ENCODE measurements around the gene MYL7. TPM values are rescaled to one million over a fixed set of nuclear protein-coding genes. Genes with fewer than 3 reads are reported as not detected.

MYL7 gene
- total and polyA plus RNA-seq, 2 experiments from 2014 or later: 4.8 TPM; not detected in 1

DNA sequence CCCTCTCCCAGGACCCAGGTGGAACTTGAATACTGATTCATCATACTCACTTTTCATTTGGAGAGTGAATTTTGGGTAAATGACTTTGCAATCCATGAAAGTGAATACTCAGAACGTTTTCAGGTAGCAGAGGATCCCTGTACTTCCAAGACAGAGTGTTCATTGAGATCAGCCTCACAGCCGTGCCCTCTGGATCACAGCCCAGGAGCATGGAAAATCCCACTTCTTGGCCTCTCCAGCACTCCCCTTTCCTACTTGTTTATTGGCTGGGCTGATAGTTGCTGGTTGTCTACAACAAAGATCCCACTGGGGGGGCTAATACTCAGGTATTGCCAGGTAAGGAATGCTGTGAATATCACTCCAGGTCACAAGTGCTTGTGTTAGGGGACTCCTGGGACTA, 42.3 kb upstream of the MYL7 start:
- Histone ChIP-seq H3K27me3 (ENCODE audit: insufficient read depth) (no peaks in the 10 kb centered on the region), H3K36me3 (ENCODE audit: insufficient read depth) (no peaks in the 10 kb centered on the region), H3K27ac (ENCODE audit: low read depth) (no peak overlapping the region), H4K20me1 (replicated peaks; ENCODE audit: insufficient read depth) (no peaks in the 10 kb centered on the region), H3K4me3 (no peak overlapping the region), H3F3A (replicated peaks; ENCODE audit: low read depth) (no peaks in the 10 kb centered on the region), H3K9me2 (ENCODE audit: insufficient read depth) (0 out of 2 replicates have a peak, but pooled peaks cover 12% of the 10 kb centered on the region), H3K4me1 (ENCODE audit: insufficient read depth) (no peaks in the 10 kb centered on the region), H2AFZ (no peak overlapping the region), H3K4me2 (no peak overlapping the region), H3K79me2 (replicated peaks; ENCODE audit: insufficient read depth) (no peaks in the 10 kb centered on the region)
- ATAC-seq (no peak), DNase-seq (ENCODE audit: low spot score) (no peak)
- TF ChIP-seq POLR2AphosphoS5 (IDR thresholded peaks at IDR 0.05; ENCODE audit: low read depth) (no peak), EZH2 (IDR thresholded peaks at IDR 0.05; ENCODE audit: low read depth, unreplicated experiment) (no peak), CTCF (conservative IDR thresholded peaks at IDR 0.05; ENCODE audit: low read depth in 2 of 2) (no peak), EZH2phosphoT487 (IDR thresholded peaks at IDR 0.05; ENCODE audit: unreplicated experiment) (no peak)
- TF ChIP-seq, protein P1, sequence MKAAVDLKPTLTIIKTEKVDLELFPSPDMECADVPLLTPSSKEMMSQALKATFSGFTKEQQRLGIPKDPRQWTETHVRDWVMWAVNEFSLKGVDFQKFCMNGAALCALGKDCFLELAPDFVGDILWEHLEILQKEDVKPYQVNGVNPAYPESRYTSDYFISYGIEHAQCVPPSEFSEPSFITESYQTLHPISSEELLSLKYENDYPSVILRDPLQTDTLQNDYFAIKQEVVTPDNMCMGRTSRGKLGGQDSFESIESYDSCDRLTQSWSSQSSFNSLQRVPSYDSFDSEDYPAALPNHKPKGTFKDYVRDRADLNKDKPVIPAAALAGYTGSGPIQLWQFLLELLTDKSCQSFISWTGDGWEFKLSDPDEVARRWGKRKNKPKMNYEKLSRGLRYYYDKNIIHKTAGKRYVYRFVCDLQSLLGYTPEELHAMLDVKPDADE (IDR thresholded peaks at IDR 0.05): no peak
- Mint-ChIP-seq H3K4me3 (no peak overlapping the region), H3K27me3 (ENCODE audit: insufficient read depth, low read depth, poor library complexity) (peaks cover 10% of the 10 kb centered on the region), H3K4me1 (peaks cover 15% of the 10 kb centered on the region; the same call in 2 of the 3 replicates), H3K9me3 (peaks cover 13% of the 10 kb centered on the region), H3K27ac (no peak overlapping the region), H3K36me3 (ENCODE audit: low read depth) (no peaks in the 10 kb centered on the region; the same call in 2 of the 3 replicates)

DNA sequence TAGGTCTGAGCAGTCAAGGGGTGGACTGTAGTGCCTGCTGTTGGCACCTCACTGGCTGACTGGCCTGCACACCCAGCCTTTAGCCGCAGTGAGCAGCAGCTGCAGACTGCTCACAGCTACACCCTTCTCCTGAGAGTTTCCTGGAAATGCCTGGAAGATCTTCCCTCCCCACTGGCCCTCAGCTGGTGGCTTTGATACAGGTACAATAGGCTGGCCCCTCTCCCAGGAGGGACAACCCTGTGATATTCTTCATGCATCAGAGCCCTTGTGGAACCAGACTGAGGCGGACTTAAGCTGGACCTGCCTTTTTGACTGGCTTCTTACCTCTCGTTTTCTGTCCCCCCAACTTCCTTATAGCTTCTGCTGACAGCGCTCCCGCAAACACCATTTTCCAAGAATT, 41.7 kb upstream of the MYL7 start:
- Histone ChIP-seq H4K20me1 (replicated peaks; ENCODE audit: insufficient read depth) (no peaks in the 10 kb centered on the region), H3K4me3 (no peak overlapping the region), H2AFZ (no peak overlapping the region), H3K4me1 (ENCODE audit: insufficient read depth) (no peaks in the 10 kb centered on the region), H3K4me2 (no peak overlapping the region), H3K36me3 (ENCODE audit: insufficient read depth) (no peaks in the 10 kb centered on the region), H3F3A (replicated peaks; ENCODE audit: low read depth) (no peaks in the 10 kb centered on the region), H3K9me2 (ENCODE audit: insufficient read depth) (0 out of 2 replicates have a peak, but pooled peaks cover 12% of the 10 kb centered on the region), H3K27me3 (ENCODE audit: insufficient read depth) (no peaks in the 10 kb centered on the region), H3K79me2 (replicated peaks; ENCODE audit: insufficient read depth) (no peaks in the 10 kb centered on the region), H3K27ac (ENCODE audit: low read depth) (no peak overlapping the region)
- Mint-ChIP-seq H3K36me3 (ENCODE audit: low read depth) (no peaks in the 10 kb centered on the region; the same call in 2 of the 3 replicates), H3K9me3 (peaks cover 13% of the 10 kb centered on the region), H3K27ac (no peak overlapping the region), H3K4me1 (peaks cover 11% of the 10 kb centered on the region; the same call in 2 of the 3 replicates), H3K4me3 (no peak overlapping the region), H3K27me3 (ENCODE audit: insufficient read depth, low read depth, poor library complexity) (peaks cover 9% of the 10 kb centered on the region)
- ATAC-seq: no peak
- DNase-seq (ENCODE audit: low spot score): no peak
- TF ChIP-seq ZNF331 (CRISPR knock-in tag; IDR thresholded peaks at IDR 0.05; ENCODE audit: low read depth) (no peak), POLR2AphosphoS5 (IDR thresholded peaks at IDR 0.05; ENCODE audit: low read depth) (no peak), NANOG (IDR thresholded peaks at IDR 0.05; ENCODE audit: borderline replicate concordance) (no peak), JUNB (IDR thresholded peaks at IDR 0.05; ENCODE audit: unreplicated experiment) (no peak), EZH2phosphoT487 (IDR thresholded peaks at IDR 0.05; ENCODE audit: unreplicated experiment) (no peak), CREB1 (CRISPR knock-in tag; IDR thresholded peaks at IDR 0.05; ENCODE audit: low read depth) (no peak), ZNF114 (CRISPR knock-in tag; IDR thresholded peaks at IDR 0.05) (no peak)
- TF ChIP-seq, protein P2, sequence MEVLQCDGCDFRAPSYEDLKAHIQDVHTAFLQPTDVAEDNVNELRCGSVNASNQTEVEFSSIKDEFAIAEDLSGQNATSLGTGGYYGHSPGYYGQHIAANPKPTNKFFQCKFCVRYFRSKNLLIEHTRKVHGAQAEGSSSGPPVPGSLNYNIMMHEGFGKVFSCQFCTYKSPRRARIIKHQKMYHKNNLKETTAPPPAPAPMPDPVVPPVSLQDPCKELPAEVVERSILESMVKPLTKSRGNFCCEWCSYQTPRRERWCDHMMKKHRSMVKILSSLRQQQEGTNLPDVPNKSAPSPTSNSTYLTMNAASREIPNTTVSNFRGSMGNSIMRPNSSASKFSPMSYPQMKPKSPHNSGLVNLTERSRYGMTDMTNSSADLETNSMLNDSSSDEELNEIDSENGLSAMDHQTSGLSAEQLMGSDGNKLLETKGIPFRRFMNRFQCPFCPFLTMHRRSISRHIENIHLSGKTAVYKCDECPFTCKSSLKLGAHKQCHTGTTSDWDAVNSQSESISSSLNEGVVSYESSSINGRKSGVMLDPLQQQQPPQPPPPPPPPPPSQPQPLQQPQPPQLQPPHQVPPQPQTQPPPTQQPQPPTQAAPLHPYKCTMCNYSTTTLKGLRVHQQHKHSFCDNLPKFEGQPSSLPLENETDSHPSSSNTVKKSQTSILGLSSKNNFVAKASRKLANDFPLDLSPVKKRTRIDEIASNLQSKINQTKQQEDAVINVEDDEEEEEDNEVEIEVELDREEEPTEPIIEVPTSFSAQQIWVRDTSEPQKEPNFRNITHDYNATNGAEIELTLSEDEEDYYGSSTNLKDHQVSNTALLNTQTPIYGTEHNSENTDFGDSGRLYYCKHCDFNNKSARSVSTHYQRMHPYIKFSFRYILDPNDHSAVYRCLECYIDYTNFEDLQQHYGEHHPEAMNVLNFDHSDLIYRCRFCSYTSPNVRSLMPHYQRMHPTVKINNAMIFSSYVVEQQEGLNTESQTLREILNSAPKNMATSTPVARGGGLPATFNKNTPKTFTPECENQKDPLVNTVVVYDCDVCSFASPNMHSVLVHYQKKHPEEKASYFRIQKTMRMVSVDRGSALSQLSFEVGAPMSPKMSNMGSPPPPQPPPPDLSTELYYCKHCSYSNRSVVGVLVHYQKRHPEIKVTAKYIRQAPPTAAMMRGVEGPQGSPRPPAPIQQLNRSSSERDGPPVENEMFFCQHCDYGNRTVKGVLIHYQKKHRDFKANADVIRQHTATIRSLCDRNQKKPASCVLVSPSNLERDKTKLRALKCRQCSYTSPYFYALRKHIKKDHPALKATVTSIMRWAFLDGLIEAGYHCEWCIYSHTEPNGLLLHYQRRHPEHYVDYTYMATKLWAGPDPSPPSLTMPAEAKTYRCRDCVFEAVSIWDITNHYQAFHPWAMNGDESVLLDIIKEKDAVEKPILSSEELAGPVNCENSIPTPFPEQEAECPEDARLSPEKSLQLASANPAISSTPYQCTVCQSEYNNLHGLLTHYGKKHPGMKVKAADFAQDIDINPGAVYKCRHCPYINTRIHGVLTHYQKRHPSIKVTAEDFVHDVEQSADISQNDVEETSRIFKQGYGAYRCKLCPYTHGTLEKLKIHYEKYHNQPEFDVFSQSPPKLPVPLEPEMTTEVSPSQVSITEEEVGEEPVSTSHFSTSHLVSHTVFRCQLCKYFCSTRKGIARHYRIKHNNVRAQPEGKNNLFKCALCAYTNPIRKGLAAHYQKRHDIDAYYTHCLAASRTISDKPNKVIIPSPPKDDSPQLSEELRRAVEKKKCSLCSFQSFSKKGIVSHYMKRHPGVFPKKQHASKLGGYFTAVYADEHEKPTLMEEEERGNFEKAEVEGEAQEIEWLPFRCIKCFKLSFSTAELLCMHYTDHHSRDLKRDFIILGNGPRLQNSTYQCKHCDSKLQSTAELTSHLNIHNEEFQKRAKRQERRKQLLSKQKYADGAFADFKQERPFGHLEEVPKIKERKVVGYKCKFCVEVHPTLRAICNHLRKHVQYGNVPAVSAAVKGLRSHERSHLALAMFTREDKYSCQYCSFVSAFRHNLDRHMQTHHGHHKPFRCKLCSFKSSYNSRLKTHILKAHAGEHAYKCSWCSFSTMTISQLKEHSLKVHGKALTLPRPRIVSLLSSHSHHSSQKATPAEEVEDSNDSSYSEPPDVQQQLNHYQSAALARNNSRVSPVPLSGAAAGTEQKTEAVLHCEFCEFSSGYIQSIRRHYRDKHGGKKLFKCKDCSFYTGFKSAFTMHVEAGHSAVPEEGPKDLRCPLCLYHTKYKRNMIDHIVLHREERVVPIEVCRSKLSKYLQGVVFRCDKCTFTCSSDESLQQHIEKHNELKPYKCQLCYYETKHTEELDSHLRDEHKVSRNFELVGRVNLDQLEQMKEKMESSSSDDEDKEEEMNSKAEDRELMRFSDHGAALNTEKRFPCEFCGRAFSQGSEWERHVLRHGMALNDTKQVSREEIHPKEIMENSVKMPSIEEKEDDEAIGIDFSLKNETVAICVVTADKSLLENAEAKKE (CRISPR knock-in tag; IDR thresholded peaks at IDR 0.05): no peak
- TF ChIP-seq, protein P1 (IDR thresholded peaks at IDR 0.05): no peak
